Lung (tissue), 12 donors: ENCODE measurements around the gene GID4. TPM values are rescaled to one million over a fixed set of nuclear protein-coding genes. Genes with fewer than 3 reads are reported as not detected.

Source experiments
- ATAC-seq: fragments of 200-7000 bp; cut with Tn5 transposase; one replicate; pipeline ENCODE4 v1.9.1; 2020; ENCODE audit warnings: moderate number of reproducible peaks; ENCODE audit not compliant: insufficient read depth, low FRiP score
- DNase-seq, 3 donors: peaks; one replicate each; pipeline ENCODE4 v3.0.0-alpha.2; 2013 to 2017
- H3K27ac ChIP-seq, 2 donors: one replicate each; pipeline ENCODE4 v1.5.1; 2013; ENCODE audit warnings: mild to moderate bottlenecking in 2 of 2, moderate library complexity in 2 of 2, control low read depth in 1 of 2, inconsistent platforms in 1 of 2, low read depth in 1 of 2, low read length in 1 of 2
- H3K27me3 ChIP-seq, 3 donors: one replicate each; pipeline ENCODE4 v1.5.1; 2013; ENCODE audit warnings: low read length in 2 of 3; ENCODE audit not compliant: control insufficient read depth in 3 of 3, insufficient read depth in 3 of 3
- H3K36me3 ChIP-seq, 4 donors: one replicate each; pipeline ENCODE4 v1.5.1; 2013; ENCODE audit warnings: low read length in 4 of 4, mild to moderate bottlenecking in 1 of 4, moderate library complexity in 1 of 4; ENCODE audit not compliant: control insufficient read depth in 4 of 4, insufficient read depth in 4 of 4
- H3K4me1 ChIP-seq, 5 donors: one replicate each; pipeline ENCODE4 v1.5.1; 2013; ENCODE audit warnings: low read length in 5 of 5, mild to moderate bottlenecking in 2 of 5, moderate library complexity in 1 of 5; ENCODE audit not compliant: control insufficient read depth in 5 of 5, insufficient read depth in 5 of 5
- H3K4me3 ChIP-seq: one replicate; pipeline ENCODE4 v1.5.1; 2013; ENCODE audit warnings: mild to moderate bottlenecking, control low read depth, moderate library complexity
- H3K9ac ChIP-seq, 2 donors: one replicate each; pipeline ENCODE4 v1.5.1; 2013; ENCODE audit warnings: low read length in 2 of 2, control low read depth in 1 of 2; ENCODE audit not compliant: insufficient read depth in 1 of 2
- H3K9me3 ChIP-seq, 4 donors: one replicate each; pipeline ENCODE4 v1.5.1; 2013; ENCODE audit warnings: low read length in 3 of 4, mild to moderate bottlenecking in 1 of 4, moderate library complexity in 1 of 4; ENCODE audit not compliant: control insufficient read depth in 4 of 4, insufficient read depth in 3 of 4
- WGBS, 2 donors: extraction: QIAGEN DNeasy Blood & Tissue Kit; methylation state at CpG; one replicate each; pipeline ENCODE4 v1.1.7; 2013; 5-methylcytosine and 5-hydroxymethylcytosine counted together
- polyA plus RNA-seq, 2 donors: library from polyadenylated mRNA; stranded (reverse); fragments of 200-250 nt; gene quantifications; one replicate each; pipeline ENCODE4 v1.2.1, GENCODE V29; 2013
- total RNA-seq, 2 donors: library from RNA; depleted of rRNA in 1 of 2; stranded (reverse); fragments of >200 nt in 1 of 2; gene quantifications; one replicate each; pipeline ENCODE4 v1.2.1, GENCODE V29; 2014 to 2021
- TF ChIP-seq, protein P1 (sequence below): IDR thresholded peaks from 2 replicates; pipeline ENCODE4 v1.5.1; 2012; ENCODE audit warnings: mild to moderate bottlenecking; ENCODE audit errors: control extremely low read depth, extremely low read depth
- donor health status: control.
- donor health status: control.
- donor health status: Bipolar disorder and iron deficiency.
- donor health status: healthy.
- donor health status: DM: yes; HTN: yes; CAD: no.

The GID4 gene
- total and polyA plus RNA-seq, 4 donors, result 3.9 to 7.2 (median 5.3) TPM

- no peaks in the 10 kb centered on the region for H3K9me3 ChIP-seq
- 87% methylated on average over 4 of the region's 4 CpGs for WGBS, 2 donors
- ATAC-seq (no peak), DNase-seq (no peak)
- H3K9ac ChIP-seq, result no peak overlapping the region
- TF ChIP-seq, protein P1, sequence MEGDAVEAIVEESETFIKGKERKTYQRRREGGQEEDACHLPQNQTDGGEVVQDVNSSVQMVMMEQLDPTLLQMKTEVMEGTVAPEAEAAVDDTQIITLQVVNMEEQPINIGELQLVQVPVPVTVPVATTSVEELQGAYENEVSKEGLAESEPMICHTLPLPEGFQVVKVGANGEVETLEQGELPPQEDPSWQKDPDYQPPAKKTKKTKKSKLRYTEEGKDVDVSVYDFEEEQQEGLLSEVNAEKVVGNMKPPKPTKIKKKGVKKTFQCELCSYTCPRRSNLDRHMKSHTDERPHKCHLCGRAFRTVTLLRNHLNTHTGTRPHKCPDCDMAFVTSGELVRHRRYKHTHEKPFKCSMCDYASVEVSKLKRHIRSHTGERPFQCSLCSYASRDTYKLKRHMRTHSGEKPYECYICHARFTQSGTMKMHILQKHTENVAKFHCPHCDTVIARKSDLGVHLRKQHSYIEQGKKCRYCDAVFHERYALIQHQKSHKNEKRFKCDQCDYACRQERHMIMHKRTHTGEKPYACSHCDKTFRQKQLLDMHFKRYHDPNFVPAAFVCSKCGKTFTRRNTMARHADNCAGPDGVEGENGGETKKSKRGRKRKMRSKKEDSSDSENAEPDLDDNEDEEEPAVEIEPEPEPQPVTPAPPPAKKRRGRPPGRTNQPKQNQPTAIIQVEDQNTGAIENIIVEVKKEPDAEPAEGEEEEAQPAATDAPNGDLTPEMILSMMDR, result no peak
- peaks cover 0 to 9% (median 4%) of the 10 kb centered on the region in 5 donors for H3K4me1 ChIP-seq
- no peaks in the 10 kb centered on the region for H3K36me3 ChIP-seq
- no peak overlapping the region for H3K27ac ChIP-seq
- H3K4me3 ChIP-seq, result no peak overlapping the region
- H3K27me3 ChIP-seq, result no peaks in the 10 kb centered on the region
Measured at GRCh38 chr17:18084256-18084655, 45.0 kb downstream of the GID4 start.

DNA sequence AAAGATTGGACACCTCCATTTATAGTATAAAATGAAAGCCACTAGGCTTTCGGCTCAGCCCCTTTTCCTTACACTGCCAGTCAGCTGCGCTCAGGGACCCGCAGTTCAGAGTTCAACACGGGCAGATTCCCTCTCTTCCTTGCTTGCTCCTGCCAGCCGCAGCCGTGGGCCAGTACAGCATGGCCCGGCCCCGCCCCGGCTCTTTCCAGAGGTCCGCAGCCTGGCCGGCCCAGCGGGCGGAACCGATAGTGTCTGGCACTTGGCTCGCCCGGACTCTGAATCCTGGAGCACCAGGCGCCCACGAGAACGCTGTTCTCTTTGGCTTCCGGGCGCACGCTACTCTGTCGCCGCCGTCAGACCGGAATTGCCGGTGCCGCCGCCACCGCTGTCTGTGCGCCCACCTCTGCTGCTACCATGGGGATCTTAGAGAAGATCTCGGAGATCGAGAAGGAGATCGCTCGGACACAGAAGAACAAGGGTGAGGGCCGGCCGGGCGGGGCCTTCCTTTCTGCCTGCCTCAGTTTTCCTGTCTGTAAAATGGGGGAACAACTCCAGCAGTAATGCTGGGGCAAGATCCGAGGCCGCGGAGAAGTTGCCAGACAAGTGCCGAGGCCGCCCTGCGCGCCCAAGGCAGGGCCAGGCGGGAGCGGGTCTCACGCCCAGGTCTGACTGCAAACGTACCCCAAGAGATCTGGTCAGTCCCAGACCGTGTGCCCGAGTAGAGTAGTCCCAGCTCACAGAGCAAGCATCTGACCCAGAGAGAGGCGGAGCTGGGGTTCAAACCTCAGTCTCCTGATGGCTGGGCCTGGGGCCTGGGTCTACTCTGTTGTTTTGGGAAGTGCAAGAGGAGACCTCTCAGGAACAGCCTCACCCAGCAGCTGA lies 48.6 kb downstream of the GID4 start, which contains the start of gene DRG2:
TSS of gene DRG2 (plus strand) at position 339 of the 882 bp plus-strand sequence. CDS start at position 415, 76 bp downstream.
- DNase-seq, result peak; percentile 93 to 96 (median 95)
- TF ChIP-seq, protein P1, result no peak
- no peaks in the 10 kb centered on the region for H3K9me3 ChIP-seq
- WGBS, 2 donors, result 1 to 2% methylated on average over 52 of the region's 52 CpGs
- peak within 1 kb of the TSS; percentile 73 to 79 for H3K27ac ChIP-seq
- peaks cover 0 to 6% (median 0%) of the 10 kb centered on the region in 4 donors for H3K36me3 ChIP-seq
- H3K4me1 ChIP-seq, result peaks cover 0 to 9% (median 4%) of the 10 kb centered on the region in 5 donors
- peak within 1 kb of the TSS; percentile 51 to 82 for H3K9ac ChIP-seq
- H3K27me3 ChIP-seq, result no peaks in the 10 kb centered on the region
- ATAC-seq, result peak; percentile 98
- peak within 1 kb of the TSS; percentile 68 for H3K4me3 ChIP-seq

DNA sequence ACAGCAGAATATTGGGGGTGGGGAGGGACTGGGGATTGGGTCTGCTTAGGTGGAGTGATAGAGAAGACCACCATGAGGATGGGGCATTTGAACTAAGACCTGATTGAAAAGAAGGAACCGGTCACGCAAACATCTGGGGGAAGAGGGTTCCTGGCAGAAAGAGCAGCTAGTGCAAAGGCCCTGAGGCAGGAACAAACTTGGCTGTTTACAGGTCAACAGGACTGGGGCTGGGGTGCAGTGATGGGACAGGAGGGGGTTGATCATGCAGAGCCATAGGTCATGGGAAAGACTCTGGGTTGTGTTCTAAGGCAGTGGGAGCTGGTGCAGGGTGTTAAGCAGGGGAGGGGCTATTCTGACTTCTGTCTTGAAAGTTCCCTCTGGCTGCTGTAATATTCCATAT lies 50.4 kb downstream of the GID4 start:
- no peaks in the 10 kb centered on the region for H3K27me3 ChIP-seq
- peaks cover 0 to 9% (median 4%) of the 10 kb centered on the region in 5 donors for H3K4me1 ChIP-seq
- DNase-seq, result no peak
- no peak overlapping the region for H3K27ac ChIP-seq
- no peak for ATAC-seq
- no peak overlapping the region for H3K4me3 ChIP-seq
- H3K9me3 ChIP-seq, result peaks cover 0 to 2% (median 0%) of the 10 kb centered on the region in 4 donors
- H3K36me3 ChIP-seq, result peaks cover 0 to 15% (median 9%) of the 10 kb centered on the region in 4 donors
- TF ChIP-seq, protein P1, result no peak
- H3K9ac ChIP-seq, result no peak overlapping the region
- 95 to 100% methylated on average over 2 of the region's 2 CpGs for WGBS, 2 donors
